ENCODE measurements around the gene ZNF862.

DNA sequence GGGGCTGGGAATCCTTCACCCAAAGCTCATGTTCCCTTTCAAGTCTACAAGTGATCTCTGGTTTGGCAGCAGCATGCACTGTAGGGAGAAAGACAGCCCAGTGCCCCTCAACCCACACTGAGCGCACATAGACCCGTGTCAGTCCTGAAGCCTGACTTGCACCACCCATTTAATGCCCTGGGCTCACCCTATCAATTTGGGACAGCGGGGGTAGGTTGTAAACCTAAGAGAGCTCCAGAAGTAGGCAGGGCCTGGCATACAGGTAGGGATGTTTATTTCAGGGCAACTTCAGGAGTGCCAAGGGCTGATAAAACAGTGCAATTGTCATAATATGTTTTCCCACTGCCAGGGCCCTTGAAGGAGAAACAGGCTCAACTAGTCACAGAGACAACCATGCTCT is 32.1 kb downstream of the ZNF862 start:
- no peak for TF ChIP-seq POLR2AphosphoS5 (IDR thresholded peaks at IDR 0.05; ENCODE audit: low read depth)
- TF ChIP-seq NANOG (IDR thresholded peaks at IDR 0.05; ENCODE audit: borderline replicate concordance): no peak
- TF ChIP-seq, protein P1, sequence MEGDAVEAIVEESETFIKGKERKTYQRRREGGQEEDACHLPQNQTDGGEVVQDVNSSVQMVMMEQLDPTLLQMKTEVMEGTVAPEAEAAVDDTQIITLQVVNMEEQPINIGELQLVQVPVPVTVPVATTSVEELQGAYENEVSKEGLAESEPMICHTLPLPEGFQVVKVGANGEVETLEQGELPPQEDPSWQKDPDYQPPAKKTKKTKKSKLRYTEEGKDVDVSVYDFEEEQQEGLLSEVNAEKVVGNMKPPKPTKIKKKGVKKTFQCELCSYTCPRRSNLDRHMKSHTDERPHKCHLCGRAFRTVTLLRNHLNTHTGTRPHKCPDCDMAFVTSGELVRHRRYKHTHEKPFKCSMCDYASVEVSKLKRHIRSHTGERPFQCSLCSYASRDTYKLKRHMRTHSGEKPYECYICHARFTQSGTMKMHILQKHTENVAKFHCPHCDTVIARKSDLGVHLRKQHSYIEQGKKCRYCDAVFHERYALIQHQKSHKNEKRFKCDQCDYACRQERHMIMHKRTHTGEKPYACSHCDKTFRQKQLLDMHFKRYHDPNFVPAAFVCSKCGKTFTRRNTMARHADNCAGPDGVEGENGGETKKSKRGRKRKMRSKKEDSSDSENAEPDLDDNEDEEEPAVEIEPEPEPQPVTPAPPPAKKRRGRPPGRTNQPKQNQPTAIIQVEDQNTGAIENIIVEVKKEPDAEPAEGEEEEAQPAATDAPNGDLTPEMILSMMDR (conservative IDR thresholded peaks at IDR 0.05; ENCODE audit: low read depth in 2 of 2): no peak
- no peak for TF ChIP-seq JUNB (IDR thresholded peaks at IDR 0.05; ENCODE audit: unreplicated experiment)
- TF ChIP-seq EZH2 (IDR thresholded peaks at IDR 0.05; ENCODE audit: low read depth, unreplicated experiment): no peak
- TF ChIP-seq, protein P2, sequence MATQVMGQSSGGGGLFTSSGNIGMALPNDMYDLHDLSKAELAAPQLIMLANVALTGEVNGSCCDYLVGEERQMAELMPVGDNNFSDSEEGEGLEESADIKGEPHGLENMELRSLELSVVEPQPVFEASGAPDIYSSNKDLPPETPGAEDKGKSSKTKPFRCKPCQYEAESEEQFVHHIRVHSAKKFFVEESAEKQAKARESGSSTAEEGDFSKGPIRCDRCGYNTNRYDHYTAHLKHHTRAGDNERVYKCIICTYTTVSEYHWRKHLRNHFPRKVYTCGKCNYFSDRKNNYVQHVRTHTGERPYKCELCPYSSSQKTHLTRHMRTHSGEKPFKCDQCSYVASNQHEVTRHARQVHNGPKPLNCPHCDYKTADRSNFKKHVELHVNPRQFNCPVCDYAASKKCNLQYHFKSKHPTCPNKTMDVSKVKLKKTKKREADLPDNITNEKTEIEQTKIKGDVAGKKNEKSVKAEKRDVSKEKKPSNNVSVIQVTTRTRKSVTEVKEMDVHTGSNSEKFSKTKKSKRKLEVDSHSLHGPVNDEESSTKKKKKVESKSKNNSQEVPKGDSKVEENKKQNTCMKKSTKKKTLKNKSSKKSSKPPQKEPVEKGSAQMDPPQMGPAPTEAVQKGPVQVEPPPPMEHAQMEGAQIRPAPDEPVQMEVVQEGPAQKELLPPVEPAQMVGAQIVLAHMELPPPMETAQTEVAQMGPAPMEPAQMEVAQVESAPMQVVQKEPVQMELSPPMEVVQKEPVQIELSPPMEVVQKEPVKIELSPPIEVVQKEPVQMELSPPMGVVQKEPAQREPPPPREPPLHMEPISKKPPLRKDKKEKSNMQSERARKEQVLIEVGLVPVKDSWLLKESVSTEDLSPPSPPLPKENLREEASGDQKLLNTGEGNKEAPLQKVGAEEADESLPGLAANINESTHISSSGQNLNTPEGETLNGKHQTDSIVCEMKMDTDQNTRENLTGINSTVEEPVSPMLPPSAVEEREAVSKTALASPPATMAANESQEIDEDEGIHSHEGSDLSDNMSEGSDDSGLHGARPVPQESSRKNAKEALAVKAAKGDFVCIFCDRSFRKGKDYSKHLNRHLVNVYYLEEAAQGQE (IDR thresholded peaks at IDR 0.05; ENCODE audit: unreplicated experiment): no peak
- no peak for TF ChIP-seq EZH2phosphoT487 (IDR thresholded peaks at IDR 0.05; ENCODE audit: unreplicated experiment)
- no peak for TF ChIP-seq CREB1 (CRISPR knock-in tag; IDR thresholded peaks at IDR 0.05; ENCODE audit: low read depth)
- TF ChIP-seq, protein P3, sequence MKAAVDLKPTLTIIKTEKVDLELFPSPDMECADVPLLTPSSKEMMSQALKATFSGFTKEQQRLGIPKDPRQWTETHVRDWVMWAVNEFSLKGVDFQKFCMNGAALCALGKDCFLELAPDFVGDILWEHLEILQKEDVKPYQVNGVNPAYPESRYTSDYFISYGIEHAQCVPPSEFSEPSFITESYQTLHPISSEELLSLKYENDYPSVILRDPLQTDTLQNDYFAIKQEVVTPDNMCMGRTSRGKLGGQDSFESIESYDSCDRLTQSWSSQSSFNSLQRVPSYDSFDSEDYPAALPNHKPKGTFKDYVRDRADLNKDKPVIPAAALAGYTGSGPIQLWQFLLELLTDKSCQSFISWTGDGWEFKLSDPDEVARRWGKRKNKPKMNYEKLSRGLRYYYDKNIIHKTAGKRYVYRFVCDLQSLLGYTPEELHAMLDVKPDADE (IDR thresholded peaks at IDR 0.05): no peak
- TF ChIP-seq STAT1 (IDR thresholded peaks at IDR 0.05; ENCODE audit: unreplicated experiment): no peak
- no peak for TF ChIP-seq ZNF114 (CRISPR knock-in tag; IDR thresholded peaks at IDR 0.05)
